NCI-H1930 (cell line): ENCODE data around the gene SHROOM3.
"Not testable (repeated sequence)": the region's sequence is repeated elsewhere in the genome, so short reads cannot be mapped to it uniquely, and the experiment has no call there.

ENCODE experiments used
- DNase-seq, 2 experiments: peaks; one replicate each; lab custom pipeline; 2025; lab: John Stamatoyannopoulos, UW

Gene SHROOM3

GRCh38 chr4:76445911-76446310, 10.9 kb downstream of the SHROOM3 start:
- no peak for DNase-seq

GRCh38 chr4:76447393-76447851, 12.4 kb downstream of the SHROOM3 start:
- DNase-seq, result no peak

- no peak for DNase-seq
Observed at GRCh38 chr4:76448211-76448610, 13.2 kb downstream of the SHROOM3 start.

- DNase-seq, result no peak
Observed at GRCh38 chr4:76449362-76449767, 14.3 kb downstream of the SHROOM3 start.

- DNase-seq, result no peak
Observed at GRCh38 chr4:76449833-76450232, 14.8 kb downstream of the SHROOM3 start.

GRCh38 chr4:76453232-76453631, 18.2 kb downstream of the SHROOM3 start:
- no peak for DNase-seq

- not testable (repeated sequence) for DNase-seq
Observed at GRCh38 chr4:76454073-76454472, 19.0 kb downstream of the SHROOM3 start.

GRCh38 chr4:76457885-76458284, 22.9 kb downstream of the SHROOM3 start:
- DNase-seq, result no peak

- no peak for DNase-seq
Observed at GRCh38 chr4:76458297-76458696, 23.3 kb downstream of the SHROOM3 start.

GRCh38 chr4:76458825-76459224, 23.8 kb downstream of the SHROOM3 start:
- no peak for DNase-seq

GRCh38 chr4:76459291-76459723, 24.3 kb downstream of the SHROOM3 start:
- no peak for DNase-seq

- no peak for DNase-seq
Observed at GRCh38 chr4:76463568-76463967, 28.5 kb downstream of the SHROOM3 start.

GRCh38 chr4:76470064-76470463, 35.0 kb downstream of the SHROOM3 start:
- no peak for DNase-seq

GRCh38 chr4:76470532-76470931, 35.5 kb downstream of the SHROOM3 start:
- no peak for DNase-seq

- DNase-seq, result no peak
Observed at GRCh38 chr4:76476571-76476970, 41.5 kb downstream of the SHROOM3 start.

- no peak for DNase-seq
Observed at GRCh38 chr4:76484654-76485053, 49.6 kb downstream of the SHROOM3 start.

GRCh38 chr4:76485450-76485849, 50.4 kb downstream of the SHROOM3 start:
- no peak for DNase-seq

- no peak for DNase-seq
Observed at GRCh38 chr4:76486588-76487276, 51.7 kb downstream of the SHROOM3 start.

- no peak for DNase-seq
Observed at GRCh38 chr4:76487621-76488020, 52.6 kb downstream of the SHROOM3 start.

GRCh38 chr4:76488455-76488854, 53.4 kb downstream of the SHROOM3 start:
- no peak for DNase-seq

GRCh38 chr4:76488888-76489685, 54.1 kb downstream of the SHROOM3 start:
- no peak for DNase-seq

- no peak for DNase-seq
Observed at GRCh38 chr4:76489686-76490161, 54.7 kb downstream of the SHROOM3 start.

GRCh38 chr4:76492055-76492454, 57.0 kb downstream of the SHROOM3 start:
- no peak for DNase-seq
